GM12878 (cell line): ENCODE measurements around the gene COL9A2. TPM values are rescaled to one million over a fixed set of nuclear protein-coding genes. Genes with fewer than 3 reads are reported as not detected.
"Not testable (repeated sequence)": the region's sequence is repeated elsewhere in the genome, so short reads cannot be mapped to it uniquely, and the experiment has no call there.

Experiments
- ATAC-seq: fragments of 200-7000 bp; cut with Tn5 transposase; 3 replicates; pipeline ENCODE4 v1.9.1; 2020; ENCODE audit warnings: mild to moderate bottlenecking, moderate library complexity
- BruUV-seq: library from RNA; stranded (reverse); fragments of 400-500 nt; replicated peaks from 2 replicates; lab custom pipeline; 2021; lab: Mats Ljungman, UMichigan
- CTCF ChIA-PET: fragments of 300-600 bp; sonication (Branson Sonifier 250); formaldehyde crosslinking; extraction: SDS; loops from one replicate; lab custom pipeline; 2021; ENCODE audit warnings: inconsistent platforms; lab: Yijun Ruan, JAX
- POLR2A ChIA-PET: fragments of 350-600 bp; formaldehyde crosslinking; extraction: SDS; loops from one replicate; lab custom pipeline; 2021; ENCODE audit warnings: inconsistent platforms; lab: Charles Lee
- RAD21 ChIA-PET: fragments of 300-600 bp; sonication (Branson Sonifier 250); formaldehyde crosslinking; loops from one replicate; lab custom pipeline; 2023; ENCODE audit warnings: antibody characterized with exemption; ENCODE audit not compliant: unreplicated experiment; lab: Charles Lee
- SMC1A ChIA-PET: fragments of 300-600 bp; sonication (Branson Sonifier 250); formaldehyde crosslinking; loops from one replicate; lab custom pipeline; 2023; ENCODE audit not compliant: unreplicated experiment, uncharacterized antibody; lab: Charles Lee
- DNase-seq: peaks from one replicate; pipeline ENCODE4 v3.0.0-alpha.2; 2011; ENCODE audit warnings: low read depth, low spot score
- FAIRE-seq: peaks from 3 replicates; lab custom pipeline; 2011; peaks lifted over from hg19 to GRCh38; lab: Jason Lieb, UNC
- H2AFZ ChIP-seq: 2 replicates; pipeline ENCODE4 v1.6.0; 2011; ENCODE audit warnings: low read depth, low read length, control low read depth; ENCODE audit not compliant: control insufficient read depth
- H3K27ac ChIP-seq: 2 replicates; pipeline ENCODE4 v1.5.1; 2011; ENCODE audit warnings: control low read depth; ENCODE audit not compliant: control insufficient read depth, insufficient read depth
- H3K27me3 ChIP-seq, 2 experiments: replicated peaks in 1 of 2; 2 replicates each; pipeline versions ENCODE4 v1.6.0 to v1.6.1; 2011; ENCODE audit warnings: low read length in 1 of 2; ENCODE audit not compliant: control insufficient read depth in 2 of 2, insufficient read depth in 2 of 2
- H3K36me3 ChIP-seq, 2 experiments: 2 replicates each; pipeline ENCODE4 v1.5.1; 2011; ENCODE audit warnings: low read length in 1 of 2; ENCODE audit not compliant: control insufficient read depth in 2 of 2, insufficient read depth in 2 of 2
- H3K4me1 ChIP-seq: 2 replicates; pipeline ENCODE4 v1.6.1; 2011; ENCODE audit warnings: mild to moderate bottlenecking, low read length, moderate library complexity, mixed read lengths; ENCODE audit not compliant: control insufficient read depth, insufficient read depth
- H3K4me2 ChIP-seq: 2 replicates; pipeline ENCODE4 v1.6.0; 2011; ENCODE audit warnings: control low read depth; ENCODE audit not compliant: control insufficient read depth, insufficient read depth
- H3K4me3 ChIP-seq: fragments of 200-600 bp; sonication (generic); 2 replicates; pipeline ENCODE4 v1.5.1; 2016
- H3K79me2 ChIP-seq: 2 replicates; pipeline ENCODE4 v1.6.0; 2011; ENCODE audit warnings: low read length; ENCODE audit not compliant: control insufficient read depth, insufficient read depth
- H3K9ac ChIP-seq: 2 replicates; pipeline ENCODE4 v1.8.0; 2011; ENCODE audit warnings: low read length, control low read depth, mixed read lengths; ENCODE audit not compliant: control insufficient read depth, insufficient read depth
- H3K9me3 ChIP-seq: replicated peaks from 3 replicates; pipeline ENCODE4 v1.5.1; 2011; ENCODE audit warnings: mild to moderate bottlenecking, low read length; ENCODE audit not compliant: control insufficient read depth, insufficient read depth
- H4K20me1 ChIP-seq: 2 replicates; pipeline ENCODE4 v1.6.0; 2011; ENCODE audit not compliant: control insufficient read depth, insufficient read depth
- PKNOX1 ChIP-seq: fragments of 450-650 bp; IDR thresholded peaks from 2 replicates; pipeline ENCODE4 v1.6.1; 2016; ENCODE audit warnings: mild to moderate bottlenecking
- SIX5 ChIP-seq: IDR thresholded peaks from 2 replicates; pipeline ENCODE4 v1.6.1; 2011; ENCODE audit warnings: mild to moderate bottlenecking, low read depth, low read length, moderate library complexity; ENCODE audit not compliant: severe bottlenecking
- SMC3 ChIP-seq: IDR thresholded peaks from 2 replicates; pipeline ENCODE4 v1.6.1; 2011; ENCODE audit warnings: low read length, improper control_type of control experiment, borderline replicate concordance
- WGBS: methylation state at CpG from one replicate; pipeline ENCODE4 v1.1.6; 2016; ENCODE audit warnings: low lambda C conversion rate; ENCODE audit not compliant: insufficient replicate concordance, insufficient coverage; ENCODE audit errors: missing lambda C conversion rate; 5-methylcytosine and 5-hydroxymethylcytosine counted together
- in situ Hi-C: fragments of 300-500 bp; cut with MboI; formaldehyde crosslinking; loops from 9 replicates; pipeline ENCODE4 v1.14.3; 2018; ENCODE audit warnings: mixed read lengths
- intact Hi-C: fragments of 100-400 bp; cut with micrococcal nuclease; formaldehyde crosslinking; loops from one replicate; pipeline ENCODE4 v1.14.2; 2022; ENCODE audit not compliant: unreplicated experiment
- polyA plus RNA-seq, 11 experiments: library from polyadenylated mRNA; depleted of rRNA in 4 of 11; unstranded in 6 of 11; stranded (reverse) in 5 of 11; fragments of >200 nt; fragmentation: Nextera tagmentation in 4 of 11; fragmentation: Illumina TruSeq in 1 of 11; extraction: Ambion mirVana in 4 of 11; extraction: Trizol in 1 of 11; gene quantifications; 1 replicate in 1 of 11; 2 replicates in 10 of 11; pipeline versions ENCODE4 v1.2.1 to v1.2.3, GENCODE V29; 2011 to 2016; ENCODE audit warnings: inconsistent platforms in 2 of 11, missing spikeins in 2 of 11, low read depth in 1 of 11
- total RNA-seq, 4 experiments: library from RNA; depleted of rRNA in 3 of 4; stranded (reverse); fragments of >200 nt in 3 of 4; fragmentation: Illumina TruSeq in 1 of 4; extraction: Trizol in 1 of 4; gene quantifications; 2 replicates each; pipeline versions ENCODE4 v1.2.1 to v1.2.3, GENCODE V29; 2013 to 2021

The COL9A2 gene
- total and polyA plus RNA-seq, 10 of the 15 experiments (the other 5 are each of a cell fraction or from before 2014, with no cell fraction given) = 3.1 to 63.3 (median 22.4) TPM

GRCh38 chr1:40344597-40344996 is 27.5 kb upstream of the COL9A2 start (continued):
- no peak for TF ChIP-seq SIX5
- peak; percentile 14; the same call in 1 of the 2 replicates for TF ChIP-seq PKNOX1
- peak; percentile 4; the same call in 1 of the 2 replicates for TF ChIP-seq SMC3

- BruUV-seq = not testable (repeated sequence)
Measured at GRCh38 chr1:40342381-40342717, 25.3 kb upstream of the COL9A2 start.

More at GRCh38 chr1:40342381-40342717, 25.3 kb upstream of the COL9A2 start:
- intact Hi-C loops, H3K27me3 ChIP-seq, FAIRE-seq, H4K20me1 ChIP-seq, in situ Hi-C loops, H3K9ac ChIP-seq, ATAC-seq, H3K4me1 ChIP-seq, H3K4me2 ChIP-seq, H3K9me3 ChIP-seq, DNase-seq, H3K79me2 ChIP-seq, H3K36me3 ChIP-seq, H3K27ac ChIP-seq: not testable (repeated sequence)
- ChIA-PET SMC1A (interaction anchor here (1.1 to 4.8 kb wide), 15 partner anchors 21 to 264 kb away, joined by 4 to 48 read pairs (median 7); partner anchors contain the start of genes COL9A2 and RLF), CTCF (interaction anchor here (0.9 to 11.6 kb wide), 12 partner anchors 10 to 258 kb away, joined by 3 to 332 read pairs (median 12); partner anchors contain the start of genes COL9A2 and SMAP2), RAD21 (interaction anchor here (1.4 to 2.6 kb wide), 5 partner anchors 10 to 189 kb away, joined by 4 to 18 read pairs (median 6); no protein-coding TSS in a partner anchor), POLR2A (interaction anchor here (1.1 kb wide), 1 partner anchor 9 kb away, joined by 3 read pairs; no protein-coding TSS in a partner anchor)
- Histone ChIP-seq H3K4me3 (0 out of 2 replicates have a peak overlapping the region, but pooled peaks have one; percentile 5), H2AFZ (peak overlapping the region; percentile 32)
- 4% methylated on average over 3 of the region's 3 CpGs for WGBS
